ENCODE measurements around the gene ZDHHC4.

GRCh38 chr7:6623589-6624245 is 46.5 kb downstream of the ZDHHC4 start:
- TF ChIP-seq CTCF (IDR thresholded peaks at IDR 0.05; ENCODE audit: low read depth, low read length, poor library complexity, severe bottlenecking) (no peak), EZH2phosphoT487 (IDR thresholded peaks at IDR 0.05; ENCODE audit: borderline replicate concordance, low read length) (no peak)

Data from DOHH2 (cell line).